Superior temporal gyrus (tissue), 1 donor: Measurements from ENCODE around the gene TTC12.

Source experiments
- DNase-seq: peaks from one replicate; pipeline ENCODE4 v3.0.0-alpha.2; 2016; ENCODE audit errors: extremely low spot score

Gene TTC12

DNA sequence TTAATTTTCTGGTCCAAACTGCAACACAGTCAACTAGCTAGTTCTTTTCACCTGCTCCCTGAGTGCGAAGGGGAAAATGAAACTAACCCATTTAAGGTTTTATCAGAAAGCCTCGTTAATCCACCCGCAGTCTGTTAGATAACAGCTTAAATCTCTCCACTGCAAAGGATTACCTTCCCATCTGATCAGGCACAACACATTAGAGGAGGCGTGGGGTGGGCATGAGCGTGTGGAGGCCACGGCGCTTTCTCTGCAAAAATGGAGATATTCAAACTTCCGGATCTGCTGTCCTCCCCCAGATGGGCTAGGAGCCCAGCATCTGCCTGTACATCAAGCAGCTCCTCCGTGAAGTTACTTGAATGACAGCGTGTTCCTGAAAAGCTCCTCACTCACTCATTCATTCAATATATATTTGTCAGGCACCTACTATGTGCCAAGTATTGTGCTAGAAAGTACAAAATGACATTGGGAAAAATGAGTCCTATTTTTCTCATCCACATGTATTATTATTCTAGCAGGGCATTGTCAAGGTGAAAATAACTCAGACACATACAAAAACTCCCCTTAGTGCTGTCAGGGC is 59.7 kb downstream of the TTC12 start:
- DNase-seq = no peak

DNA sequence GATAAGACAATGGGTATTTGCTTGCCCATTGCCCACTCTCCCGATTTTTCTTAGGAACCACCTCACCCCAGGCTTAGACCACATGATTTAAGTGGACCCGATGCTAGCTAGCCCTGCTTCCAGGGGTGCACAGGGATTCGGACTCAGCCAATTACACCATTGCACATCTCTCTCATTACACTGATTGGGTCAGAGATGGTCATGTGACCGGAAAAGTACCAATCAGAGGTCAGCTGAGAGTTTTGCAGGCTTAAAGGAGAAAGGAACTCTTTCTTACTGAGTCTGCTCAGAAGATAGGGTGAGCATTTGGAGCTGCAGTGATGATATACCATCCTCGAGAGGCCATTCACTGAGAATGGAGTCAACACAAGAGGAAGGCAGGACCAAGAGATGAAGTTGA is 61.0 kb downstream of the TTC12 start:
- no peak for DNase-seq

DNA sequence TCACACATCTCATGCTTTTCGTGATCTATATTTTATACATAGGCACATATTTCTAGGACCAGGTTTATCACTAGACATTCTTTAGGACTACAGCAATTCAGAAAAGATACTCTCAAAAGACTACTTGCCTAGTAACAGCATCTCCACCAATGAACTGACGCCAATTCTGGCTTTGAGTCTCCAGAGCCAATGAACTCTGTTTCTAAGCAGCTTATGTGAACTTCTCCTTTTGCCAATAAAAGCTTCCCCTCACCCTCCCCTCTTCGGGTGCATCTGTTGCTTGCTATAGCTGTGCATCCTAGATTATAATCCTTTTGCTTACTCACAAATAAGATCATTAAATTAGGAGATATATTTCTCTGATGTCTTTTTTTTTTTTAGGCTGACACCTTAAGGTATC is 61.8 kb downstream of the TTC12 start:
- peak; percentile 43 for DNase-seq

- peak; percentile 46 for DNase-seq
Observed at GRCh38 chr11:113377681-113378412, 63.5 kb downstream of the TTC12 start.

DNA sequence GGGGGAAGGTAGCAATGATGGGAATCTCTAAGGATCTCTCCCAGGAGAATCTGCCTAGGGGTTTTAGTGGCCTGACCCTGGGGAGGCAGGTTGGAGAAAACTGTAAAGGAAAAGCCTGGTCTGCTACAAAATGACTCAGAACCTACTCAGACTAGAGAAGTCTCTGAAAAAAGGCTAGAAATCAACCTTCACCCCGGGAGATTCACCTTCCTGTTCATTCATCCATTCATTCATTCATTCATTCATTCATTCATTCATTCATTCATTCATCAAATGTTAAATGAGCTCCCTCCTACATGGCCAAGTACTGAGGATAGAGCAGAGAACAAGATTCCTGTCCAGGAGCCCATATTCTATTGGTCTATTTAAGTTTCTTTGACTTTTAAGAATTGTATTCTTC is 64.3 kb downstream of the TTC12 start:
- no peak for DNase-seq

DNA sequence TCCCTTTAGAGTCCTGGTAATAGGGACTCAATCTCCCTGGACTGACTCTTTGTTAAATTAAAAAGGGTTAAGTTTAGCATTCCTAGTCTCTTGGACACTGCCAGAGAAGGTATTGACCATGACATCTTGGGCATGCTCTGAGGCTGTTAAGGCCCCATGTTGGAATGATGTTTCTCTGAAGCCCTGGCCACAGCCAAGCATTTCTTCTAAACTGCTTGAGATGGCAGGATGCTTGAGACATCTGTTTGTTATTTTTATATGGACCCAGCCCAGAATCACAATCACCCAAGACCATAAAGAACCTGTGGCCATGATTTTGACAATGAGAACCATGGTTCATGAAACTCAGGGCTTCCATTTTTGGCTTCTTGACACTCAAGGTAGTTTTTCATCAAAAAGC is 67.7 kb downstream of the TTC12 start:
- no peak for DNase-seq

DNA sequence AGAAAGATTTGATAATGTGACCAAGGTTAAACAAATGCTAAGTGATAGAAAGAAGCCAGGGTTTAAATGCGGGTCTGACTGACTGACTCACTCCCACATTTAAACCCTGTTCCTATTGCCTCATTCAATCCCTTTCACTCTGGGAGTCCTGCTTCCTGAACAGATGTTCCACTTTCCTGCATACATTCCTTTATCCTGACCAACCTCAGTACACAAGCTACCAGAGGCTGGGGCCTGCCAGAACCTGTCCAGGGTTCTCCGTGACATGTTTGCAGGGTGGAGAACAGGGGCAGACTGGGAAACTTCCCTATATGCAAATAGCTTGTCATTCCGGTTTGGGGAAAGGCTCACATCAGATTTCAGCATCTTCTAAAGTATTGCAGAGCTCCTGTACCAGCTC is 70.2 kb downstream of the TTC12 start:
- DNase-seq = no peak

DNA sequence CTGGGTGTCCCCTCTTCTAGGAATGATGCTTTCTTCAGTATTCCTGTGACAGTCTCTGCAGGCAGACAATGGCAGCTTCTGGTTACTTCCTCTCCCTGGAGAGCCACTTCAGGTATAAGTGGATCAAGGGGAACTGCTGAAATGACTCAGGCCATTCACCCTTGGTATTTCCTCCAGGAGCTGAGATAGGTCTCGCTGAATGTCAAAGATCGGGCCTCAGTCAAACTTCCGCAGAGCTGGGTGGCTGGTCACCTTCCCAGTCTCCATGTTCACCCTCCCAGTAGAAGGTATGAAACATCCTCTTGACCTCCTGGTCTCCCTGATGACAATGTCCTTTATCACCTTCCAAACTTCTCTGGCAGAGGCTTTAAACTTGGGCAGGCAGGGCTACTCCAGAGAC is 71.4 kb downstream of the TTC12 start:
- DNase-seq = no peak

DNA sequence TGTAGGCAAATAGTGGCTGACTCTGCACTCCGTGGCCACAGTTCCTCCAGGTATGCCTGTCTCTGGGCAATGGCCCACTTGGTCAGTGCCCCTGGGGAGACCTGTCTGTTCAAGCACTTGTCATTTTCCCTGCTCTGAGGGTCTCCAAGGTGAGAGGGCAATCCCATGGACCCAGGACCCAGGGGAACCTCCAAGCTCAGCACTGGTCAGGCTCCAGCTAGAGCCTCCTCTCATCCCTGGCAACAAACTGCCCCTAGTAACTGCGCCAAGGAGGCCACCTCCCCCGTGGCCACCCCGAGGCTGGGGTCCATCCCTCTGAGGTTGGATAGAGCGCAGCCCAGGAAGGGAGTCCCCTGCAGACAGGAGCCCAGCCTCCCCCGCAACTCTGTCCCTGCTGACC is 72.5 kb downstream of the TTC12 start:
- no peak for DNase-seq

GRCh38 chr11:113387605-113388211 is 73.3 kb downstream of the TTC12 start, which contains the start of gene ANKK1:
TSS of gene ANKK1 (plus strand) at chr11:113387779. CDS start at chr11:113387885, 106 bp downstream.
- no peak for DNase-seq

DNA sequence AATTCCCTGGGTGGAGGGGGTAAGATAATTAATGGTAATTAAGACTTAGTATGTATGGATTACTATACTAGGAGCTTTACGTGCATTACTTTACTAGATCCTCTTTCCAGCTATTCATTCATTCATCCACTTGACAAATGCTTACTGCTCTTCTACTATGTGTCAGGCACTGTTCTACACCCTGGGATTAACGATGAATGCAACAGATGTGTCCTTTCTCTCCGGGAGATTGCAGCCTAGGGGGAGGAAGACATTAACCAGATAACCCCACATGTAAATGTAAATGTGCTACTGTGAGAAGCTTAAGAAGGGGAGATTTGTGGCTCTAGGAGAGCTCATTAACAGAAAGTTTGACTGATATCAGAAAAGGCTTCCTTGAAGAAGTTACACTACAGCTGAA is 74.9 kb downstream of the TTC12 start:
- no peak for DNase-seq

DNA sequence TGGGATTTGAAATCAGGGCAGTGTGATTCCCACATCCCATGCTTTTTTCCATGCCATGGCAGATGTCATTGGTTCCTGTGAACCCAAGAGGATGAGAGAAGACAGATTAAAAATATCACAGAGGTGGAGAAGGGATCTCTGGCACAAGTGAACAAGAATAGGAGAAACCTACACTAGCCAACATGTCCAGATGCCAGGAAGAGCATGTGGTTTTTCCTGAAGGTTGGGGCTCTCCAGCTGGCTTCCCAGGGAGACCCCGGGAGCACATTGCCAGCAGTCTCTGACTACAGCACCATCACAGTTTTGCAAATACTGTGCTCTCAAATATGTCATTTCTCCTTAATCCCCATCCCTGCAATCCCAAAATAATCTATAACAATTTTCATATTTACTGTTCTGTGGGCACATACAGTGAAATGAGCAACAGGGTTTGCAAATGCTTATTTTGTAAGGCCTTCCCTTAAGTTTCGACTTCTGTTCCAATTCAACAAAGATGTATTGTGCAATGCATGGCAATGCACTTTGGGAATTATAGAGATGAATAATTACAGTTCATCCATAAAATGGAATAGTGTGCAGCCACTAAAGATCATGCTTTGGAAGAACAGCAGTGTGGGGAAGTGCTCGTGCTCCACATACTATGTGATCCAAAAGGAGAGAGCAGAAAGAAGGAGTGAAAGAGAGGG is 78.0 kb downstream of the TTC12 start:
- no peak for DNase-seq

- DNase-seq = no peak
Observed at GRCh38 chr11:113393501-113393985, 79.2 kb downstream of the TTC12 start.

- DNase-seq = no peak
Observed at GRCh38 chr11:113394919-113395318, 80.5 kb downstream of the TTC12 start.

DNA sequence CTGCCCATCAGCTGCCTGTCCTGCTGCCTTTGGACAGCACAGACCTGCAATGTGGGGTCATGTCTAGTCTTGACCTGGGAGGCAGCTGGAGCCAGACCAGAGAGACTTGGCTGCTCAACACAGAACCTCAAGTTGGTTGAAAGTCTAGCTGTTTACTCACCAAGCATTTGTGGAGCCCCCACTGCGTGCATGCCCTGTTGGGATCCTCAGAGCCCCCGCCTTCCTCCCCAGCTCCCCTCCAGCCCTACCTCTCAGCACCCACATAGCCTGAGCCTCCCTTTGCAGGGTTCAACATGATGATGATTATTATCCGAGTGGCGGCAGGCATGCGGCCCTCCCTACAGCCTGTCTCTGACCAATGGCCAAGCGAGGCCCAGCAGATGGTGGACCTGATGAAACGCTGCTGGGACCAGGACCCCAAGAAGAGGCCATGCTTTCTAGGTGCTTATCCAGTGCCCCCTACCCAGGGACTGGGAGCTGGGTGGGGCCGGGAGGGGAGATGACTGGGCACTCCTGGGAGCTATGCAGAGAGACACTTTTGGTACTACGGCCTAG is 81.5 kb downstream of the TTC12 start:
- DNase-seq = no peak

- DNase-seq = no peak
Observed at GRCh38 chr11:113396690-113397089, 82.3 kb downstream of the TTC12 start.

DNA sequence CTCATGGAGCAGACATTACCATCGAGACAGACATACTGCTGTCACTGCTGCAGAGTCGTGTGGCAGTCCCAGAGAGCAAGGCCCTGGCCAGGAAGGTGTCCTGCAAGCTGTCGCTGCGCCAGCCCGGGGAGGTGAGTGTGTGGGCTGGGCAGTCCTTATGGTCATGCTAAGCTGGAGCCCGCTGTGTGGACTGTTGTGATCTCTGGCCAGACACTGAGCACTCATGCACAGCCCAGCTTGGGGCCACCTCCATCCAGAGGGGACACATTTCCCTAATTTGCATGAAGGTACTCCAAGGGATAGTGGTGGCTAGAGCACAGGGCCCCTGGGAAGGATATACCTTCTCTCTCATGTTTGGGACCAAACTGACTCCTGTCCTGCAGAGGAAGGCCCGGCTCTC is 82.8 kb downstream of the TTC12 start:
- no peak for DNase-seq

DNA sequence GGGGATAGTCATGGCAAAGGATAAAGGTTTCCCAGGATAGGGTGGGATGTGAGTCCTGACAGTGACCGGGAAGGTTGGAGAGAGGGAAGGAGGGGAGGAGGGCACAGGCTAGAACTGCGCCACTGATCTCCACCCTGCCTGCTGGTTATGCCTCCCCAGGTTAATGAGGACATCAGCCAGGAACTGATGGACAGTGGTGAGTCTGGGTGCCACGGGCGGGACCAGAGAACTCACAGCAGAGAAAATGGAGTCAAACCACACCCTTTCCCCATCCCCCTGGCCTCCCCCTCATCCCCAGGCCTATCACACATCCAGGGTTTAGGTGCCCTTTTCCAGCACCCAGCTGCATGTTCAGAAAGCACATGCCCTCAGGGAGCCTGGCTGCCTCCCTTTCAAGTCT is 83.4 kb downstream of the TTC12 start:
- no peak for DNase-seq

GRCh38 chr11:113398669-113399430 is 84.5 kb downstream of the TTC12 start:
- DNase-seq = no peak

DNA sequence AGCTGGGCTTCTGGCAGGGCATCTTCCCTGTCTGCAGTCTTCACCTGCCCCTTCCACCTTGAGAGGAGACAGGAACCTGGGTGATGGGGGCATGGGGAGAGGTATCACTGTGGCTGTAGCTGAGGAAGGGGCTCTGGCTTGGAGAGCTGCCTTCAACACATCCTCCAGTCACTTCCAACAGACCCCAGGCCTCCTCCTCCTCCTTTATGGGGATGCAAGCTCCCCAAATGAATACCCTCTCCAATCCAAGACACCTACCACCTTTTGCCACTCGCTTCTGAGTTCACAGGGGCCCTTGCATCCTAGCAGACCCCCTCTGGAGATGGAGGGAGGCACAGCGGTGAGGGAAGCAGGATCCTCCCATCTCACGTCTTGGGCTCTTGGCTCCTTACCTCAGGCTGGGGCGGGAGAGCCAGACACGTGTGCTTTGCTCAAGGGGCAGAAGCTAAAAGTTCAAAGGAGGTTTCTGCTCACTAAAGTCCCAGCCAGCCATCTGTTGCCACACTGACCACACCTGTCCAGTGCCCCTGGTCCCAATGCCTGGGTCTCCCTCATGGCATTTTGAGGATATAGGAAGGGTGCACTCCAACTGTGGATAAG is 86.3 kb downstream of the TTC12 start:
- DNase-seq = no peak

DNA sequence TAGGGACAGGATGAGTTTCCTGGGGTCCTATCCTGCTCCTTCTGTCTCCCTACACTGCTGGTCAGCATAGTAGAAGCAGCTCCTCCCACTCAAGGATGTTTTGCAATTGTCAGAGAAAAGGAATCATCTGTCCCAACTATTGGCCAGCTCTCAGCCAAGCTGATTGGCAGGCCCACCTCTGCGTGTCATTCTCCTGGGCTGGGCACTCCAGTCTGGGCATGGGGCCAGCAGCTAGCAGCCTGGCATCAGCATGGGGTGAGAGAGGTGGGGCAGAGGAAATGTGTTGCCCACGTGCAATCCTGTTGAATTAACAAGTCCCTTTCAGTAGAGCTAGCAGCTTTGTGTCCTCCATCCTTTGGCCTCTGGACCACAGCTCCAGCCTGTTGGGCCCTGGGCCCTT is 87.3 kb downstream of the TTC12 start:
- peak; percentile 33 for DNase-seq
